A549 (cell line): ENCODE data around the gene CCNE1. TPM values are rescaled to one million over a fixed set of nuclear protein-coding genes. Genes with fewer than 3 reads are reported as not detected.

Experiments used
- ATAC-seq, 2 experiments: fragments of 200-7000 bp in 1 of 2; fragments of >200 bp in 1 of 2; cut with Nextera tagmentation in 1 of 2; cut with Tn5 transposase in 1 of 2; 3 replicates each; pipeline versions ENCODE4 v1.8.0 to v1.9.1; 2018 to 2020; ENCODE audit warnings: mild to moderate bottlenecking in 1 of 2, moderate library complexity in 1 of 2
- CTCF ChIA-PET: fragments of 300-600 bp; sonication (Branson Sonifier 250); formaldehyde crosslinking; extraction: SDS; loops from one replicate; lab custom pipeline; 2021; ENCODE audit warnings: antibody characterized with exemption, inconsistent platforms; lab: Yijun Ruan, JAX
- POLR2A ChIA-PET: fragments of 350-600 bp; formaldehyde crosslinking; extraction: SDS; loops from one replicate; lab custom pipeline; 2021; ENCODE audit warnings: antibody characterized with exemption, inconsistent platforms; lab: Yijun Ruan, JAX
- DNase-seq, 2 experiments: peaks; one replicate each; pipeline versions ENCODE4 v3.0.0 to v3.0.0-alpha.2; 2011 to 2016; ENCODE audit warnings: low read depth in 1 of 2, low spot score in 1 of 2
- FAIRE-seq: peaks from 2 replicates; lab custom pipeline; 2011; peaks lifted over from hg19 to GRCh38; lab: Jason Lieb, UNC
- H3K27ac ChIP-seq, 2 experiments: fragments of >200 bp; sonication (Bioruptor Twin); formaldehyde crosslinking; 3 replicates each; pipeline ENCODE4 v1.5.1; 2016 to 2017
- H3K4me1 ChIP-seq: fragments of >200 bp; sonication (Bioruptor Twin); formaldehyde crosslinking; 3 replicates; pipeline ENCODE4 v1.6.1; 2016
- H3K4me2 ChIP-seq: fragments of >200 bp; sonication (Bioruptor Twin); formaldehyde crosslinking; 3 replicates; pipeline ENCODE4 v1.6.1; 2016
- H3K4me3 ChIP-seq: fragments of >200 bp; sonication (Bioruptor Twin); formaldehyde crosslinking; 3 replicates; pipeline ENCODE4 v1.5.1; 2016
- H3K9me3 ChIP-seq: fragments of >200 bp; sonication (Bioruptor Twin); formaldehyde crosslinking; 3 replicates; pipeline ENCODE4 v1.6.1; 2016
- BHLHE40 ChIP-seq: IDR thresholded peaks from 2 replicates; pipeline ENCODE4 v1.6.1; 2012; ENCODE audit warnings: low read depth, low read length, inconsistent platforms
- CBX8 ChIP-seq: fragments of 200-600 bp; sonication (generic); IDR thresholded peaks from 2 replicates; pipeline ENCODE4 v1.6.1; 2016
- CHD2 ChIP-seq: fragments of 150-350 bp; IDR thresholded peaks from 2 replicates; pipeline ENCODE4 v1.6.1; 2014; ENCODE audit warnings: low read length; ENCODE audit not compliant: partially characterized antibody
- EHF ChIP-seq: fragments of 250-450 bp; sonication (Bioruptor Pico); IDR thresholded peaks from 2 replicates; pipeline ENCODE4 v1.5.0; 2020; ENCODE audit warnings: mild to moderate bottlenecking
- ELK1 ChIP-seq: fragments of 150-350 bp; IDR thresholded peaks from 2 replicates; pipeline ENCODE4 v1.6.1; 2014; ENCODE audit warnings: low read depth, mild to moderate bottlenecking, low read length
- ESRRA ChIP-seq: fragments of 150-350 bp; IDR thresholded peaks from 2 replicates; pipeline ENCODE4 v1.6.1; 2014; ENCODE audit warnings: mild to moderate bottlenecking, low read length, borderline replicate concordance
- FOSL2 ChIP-seq, 2 experiments: fragments of 450-650 bp in 1 of 2; fragments of >200 bp in 1 of 2; sonication (Bioruptor Twin) in 1 of 2; formaldehyde crosslinking; IDR thresholded peaks; 2 replicates each; pipeline versions ENCODE4 v1.5.0 to v1.6.1; 2016 to 2020; ENCODE audit warnings: mild to moderate bottlenecking in 1 of 2, moderate library complexity in 1 of 2
- HOXB13 ChIP-seq: fragments of 250-450 bp; sonication (Bioruptor Pico); IDR thresholded peaks from 2 replicates; pipeline ENCODE4 v1.5.0; 2020; ENCODE audit warnings: low read depth, mild to moderate bottlenecking, moderate library complexity
- JUN ChIP-seq, 2 experiments: fragments of >200 bp; sonication (Bioruptor Twin); formaldehyde crosslinking; IDR thresholded peaks; 2 replicates in 1 of 2; 3 replicates in 1 of 2; pipeline ENCODE4 v1.6.1; 2016 to 2017
- KDM1A ChIP-seq: fragments of 200-600 bp; sonication (generic); IDR thresholded peaks from 2 replicates; pipeline ENCODE4 v1.6.1; 2016; ENCODE audit warnings: low read depth, mild to moderate bottlenecking
- MYC ChIP-seq: IDR thresholded peaks from 2 replicates; pipeline ENCODE4 v1.6.1; 2012; ENCODE audit warnings: mild to moderate bottlenecking, inconsistent platforms, low read length, improper control_type of control experiment, borderline replicate concordance
- NFE2L2 ChIP-seq: fragments of 150-350 bp; conservative IDR thresholded peaks from 2 replicates; pipeline ENCODE4 v1.6.1; 2014; ENCODE audit warnings: low read length
- PBX3 ChIP-seq: IDR thresholded peaks from 2 replicates; pipeline ENCODE4 v1.6.1; 2012
- POLR2AphosphoS2 ChIP-seq: conservative IDR thresholded peaks from 2 replicates; pipeline ENCODE4 v1.6.1; 2012; ENCODE audit warnings: low read length, improper control_type of control experiment, inconsistent platforms
- RCOR1 ChIP-seq: fragments of 150-350 bp; IDR thresholded peaks from 2 replicates; pipeline ENCODE4 v1.6.1; 2014; ENCODE audit warnings: antibody characterized with exemption, low read length, low read depth
- REST ChIP-seq: fragments of 200-600 bp; sonication (generic); IDR thresholded peaks from 2 replicates; pipeline ENCODE4 v1.6.1; 2016; ENCODE audit warnings: antibody characterized with exemption, mild to moderate bottlenecking, moderate library complexity
- SREBF2 ChIP-seq: fragments of 450-650 bp; IDR thresholded peaks from 2 replicates; pipeline ENCODE4 v1.6.1; 2014; ENCODE audit warnings: mild to moderate bottlenecking, moderate library complexity
- TP53 ChIP-seq: fragments of 250-450 bp; sonication (Bioruptor Pico); IDR thresholded peaks from 2 replicates; pipeline ENCODE4 v1.5.0; 2021; ENCODE audit warnings: mild to moderate bottlenecking, moderate library complexity
- ZC3H11A ChIP-seq: fragments of 450-650 bp; IDR thresholded peaks from 2 replicates; pipeline ENCODE4 v1.6.1; 2014; ENCODE audit warnings: antibody characterized with exemption, mild to moderate bottlenecking
- ZFP36 ChIP-seq: fragments of 450-650 bp; IDR thresholded peaks from 2 replicates; pipeline ENCODE4 v1.6.1; 2014; ENCODE audit warnings: borderline replicate concordance; ENCODE audit not compliant: partially characterized antibody
- whole genome bisulfite sequencing: methylation state at CpG from one replicate; pipeline ENCODE4 v1.1.6; 2017; ENCODE audit errors: missing lambda C conversion rate; 5-methylcytosine and 5-hydroxymethylcytosine counted together
- polyA plus RNA-seq, 4 experiments: library from polyadenylated mRNA; depleted of rRNA in 3 of 4; stranded (reverse); fragments of >200 nt; fragmentation: RNase III in 1 of 4; extraction: RNeasy Plus Mini Kit Qiagen cat#74134 plus additional on column Dnase treatment in 1 of 4; gene quantifications; 2 replicates in 3 of 4; 3 replicates in 1 of 4; pipeline ENCODE4 v1.2.3, GENCODE V29; 2011 to 2017

CCNE1 gene
- polyA plus RNA-seq, 2 of the 4 experiments (the other 2 are of a cell fraction): 18.3 to 25.2 TPM

- TF ChIP-seq FOSL2 (IDR thresholded peaks at IDR 0.05): no peak
- 0 out of 2 replicates have a peak, but pooled peaks have one; percentile 17 for TF ChIP-seq FOSL2 (CRISPR knock-in tag; IDR thresholded peaks at IDR 0.05)
- TF ChIP-seq EHF (CRISPR knock-in tag): no peak
- TF ChIP-seq NFE2L2: 0 out of 2 replicates have a peak, but pooled peaks have one; percentile 18
- H3K4me2 ChIP-seq: no peak overlapping the region
- POLR2A ChIA-PET: no interaction called here
- ATAC-seq (no peak), DNase-seq (no peak), FAIRE-seq (peak; percentile 99)
- H3K9me3 ChIP-seq: no peaks in the 10 kb centered on the region
- CTCF ChIA-PET: interaction anchor here (0.6 to 3.1 kb wide), 7 partner anchors 10 to 62 kb away, joined by 3 to 9 read pairs (median 4); no protein-coding TSS in a partner anchor
- no peak overlapping the region for H3K27ac ChIP-seq
- H3K4me1 ChIP-seq: peaks cover 12% of the 10 kb centered on the region; the same call in 2 of the 3 replicates
- WGBS: 77% methylated on average over 11 of the region's 12 CpGs
- no peak overlapping the region for H3K4me3 ChIP-seq
Observed at GRCh38 chr19:29833614-29834261, 21.9 kb downstream of the CCNE1 start.

GRCh38 chr19:29834991-29835846 is 23.4 kb downstream of the CCNE1 start:
- ChIA-PET CTCF (interaction anchor here (0.9 to 3.1 kb wide), 7 partner anchors 8 to 64 kb away, joined by 3 to 11 read pairs (median 5); no protein-coding TSS in a partner anchor), POLR2A (no interaction called here)
- FAIRE-seq: peak; percentile 97
- no peak overlapping the region for H3K4me3 ChIP-seq
- H3K4me1 ChIP-seq: peaks cover 12% of the 10 kb centered on the region; the same call in 2 of the 3 replicates
- H3K9me3 ChIP-seq: no peaks in the 10 kb centered on the region
- no peak for ATAC-seq
- TF ChIP-seq KDM1A (no peak), ZC3H11A (no peak), FOSL2 (IDR thresholded peaks at IDR 0.05) (no peak), FOSL2 (CRISPR knock-in tag; IDR thresholded peaks at IDR 0.05) (no peak), MYC (no peak), RCOR1 (no peak), ZFP36 (no peak), CHD2 (no peak), PBX3 (no peak), ELK1 (no peak), HOXB13 (CRISPR knock-in tag) (no peak), SREBF2 (no peak), ESRRA (no peak), REST (no peak), TP53 (no peak), BHLHE40 (no peak), JUN (IDR thresholded peaks at IDR 0.05) (no peak), POLR2AphosphoS2 (no peak), CBX8 (no peak)
- no peak for DNase-seq
- WGBS: 73% methylated on average over 17 of the region's 17 CpGs
- no peak overlapping the region for H3K27ac ChIP-seq
- no peak overlapping the region for H3K4me2 ChIP-seq
